ENCODE results near the gene WAPL. TPM values are rescaled to one million over a fixed set of nuclear protein-coding genes. Genes with fewer than 3 reads are reported as not detected.

The WAPL gene
- polyA plus RNA-seq, 4 donors: 37.6 to 54.2 (median 48.3) TPM

DNA sequence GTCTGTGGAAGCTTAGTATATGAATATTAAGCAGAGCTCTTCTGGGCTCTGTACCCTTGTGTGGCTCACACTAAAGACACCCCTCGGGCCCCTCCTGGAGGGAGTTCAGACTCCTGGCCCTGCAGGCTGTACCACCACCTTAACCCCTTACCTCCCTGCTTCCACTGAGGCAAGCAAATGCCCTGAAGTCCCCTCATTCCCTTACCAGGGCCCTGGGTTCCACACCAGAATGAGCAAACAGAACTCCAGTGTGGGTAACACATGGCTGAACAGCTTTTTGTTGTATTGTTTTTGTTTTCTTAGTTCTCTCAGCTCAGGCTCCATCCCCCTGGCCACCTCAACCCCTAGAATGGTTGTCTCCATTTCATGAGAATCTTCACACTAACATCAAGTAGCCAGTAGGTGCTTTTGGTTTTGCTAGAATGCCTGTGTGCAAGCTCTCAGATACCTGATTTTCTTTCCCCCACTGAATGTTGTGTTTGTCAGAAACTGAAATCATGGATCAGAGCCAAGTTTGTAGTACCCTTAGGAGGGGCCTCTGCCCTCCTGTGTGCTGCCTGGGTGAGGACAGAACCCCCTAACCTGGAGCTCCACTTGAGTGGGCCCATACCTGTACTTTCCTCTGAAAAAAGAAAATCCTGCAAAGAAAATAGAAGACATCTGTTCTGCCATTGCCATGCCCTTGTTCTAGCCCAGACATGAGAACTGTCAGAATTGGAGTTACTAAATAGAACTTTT, 2.8 kb upstream of the WAPL start:
- DNase-seq (ENCODE audit: low read depth in 4 of 4, low spot score in 3 of 4): no peak

DNA sequence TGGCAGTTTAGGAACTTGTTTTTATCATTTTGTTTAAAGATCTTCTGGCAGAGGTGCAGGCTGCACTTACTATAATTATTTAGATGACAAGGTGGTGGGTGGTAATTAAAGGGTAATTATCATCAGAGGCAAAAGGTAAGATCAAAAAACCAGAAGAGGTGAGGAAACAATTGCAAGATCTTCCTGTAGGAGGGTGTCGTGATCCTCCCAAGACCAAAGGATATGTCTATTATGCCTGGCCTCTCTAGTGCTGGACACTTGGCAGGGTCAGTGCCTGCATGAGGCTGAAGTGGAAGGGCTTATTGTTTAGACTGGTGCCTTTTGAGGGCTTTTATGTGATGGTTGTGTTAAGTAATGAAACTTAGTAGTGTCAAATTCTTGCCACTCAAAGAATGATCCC, 1.8 kb upstream of the WAPL start:
- no peak for DNase-seq (ENCODE audit: low read depth in 4 of 4, low spot score in 3 of 4)

DNA sequence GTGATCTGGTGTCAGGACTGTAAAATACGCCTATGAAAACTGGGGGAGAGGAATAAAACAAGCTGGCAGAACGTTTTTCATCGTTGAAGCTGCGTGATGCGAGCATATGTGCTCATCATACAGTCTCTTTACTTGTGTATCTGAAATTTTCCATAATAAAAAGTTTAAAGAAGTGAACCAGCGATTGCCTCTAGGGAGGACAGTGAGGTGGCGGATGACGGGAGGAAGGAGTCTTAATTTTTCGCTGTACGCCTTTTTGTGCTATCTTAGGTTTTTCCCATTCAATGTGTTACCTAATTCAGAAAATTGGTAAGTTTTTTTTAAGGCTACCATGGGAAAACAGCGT, 891 bp upstream of the WAPL start:
- DNase-seq (ENCODE audit: low read depth in 4 of 4, low spot score in 3 of 4): no peak

DNA sequence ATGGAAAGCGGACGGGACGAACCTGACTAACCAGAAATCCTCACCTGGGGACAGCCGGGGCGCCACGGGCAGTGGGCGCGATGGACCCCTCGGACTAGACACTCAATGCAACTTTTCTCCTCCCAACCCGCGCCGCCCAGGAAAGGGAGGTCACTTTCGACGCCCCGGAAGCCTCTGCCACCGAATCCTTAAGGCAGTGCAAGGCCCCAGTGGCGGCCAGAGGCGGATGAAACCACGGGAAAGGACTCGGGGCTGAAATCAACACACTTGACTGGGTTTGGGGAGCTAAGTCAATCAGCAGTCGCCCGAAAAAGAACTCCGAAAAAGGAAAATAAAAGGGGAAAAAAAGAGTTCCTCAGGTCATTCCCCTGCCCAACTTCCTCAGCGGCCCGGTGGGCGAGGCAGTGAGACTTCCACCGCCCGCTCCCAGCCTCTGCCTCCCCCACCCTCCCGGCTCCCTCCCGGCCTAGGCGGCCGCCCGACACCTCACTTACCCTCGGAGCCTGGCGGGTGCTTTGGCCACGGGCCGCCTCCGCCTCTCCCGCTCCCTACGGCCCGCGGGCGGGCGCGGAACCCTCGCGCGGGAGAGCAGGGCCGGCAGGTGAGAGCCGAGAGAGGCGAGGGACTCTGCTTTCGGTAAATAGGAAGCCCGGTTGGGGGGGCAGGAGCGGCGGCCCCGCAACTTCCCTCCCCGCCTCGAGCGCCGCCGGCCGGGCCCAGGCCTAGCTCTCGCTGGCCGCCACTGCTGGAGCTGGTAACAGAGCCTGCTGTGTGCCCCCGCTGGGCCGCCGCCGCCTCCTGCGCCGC, 518 bp downstream of the WAPL start:
- DNase-seq (ENCODE audit: low read depth in 4 of 4, low spot score in 3 of 4): no peak

DNA sequence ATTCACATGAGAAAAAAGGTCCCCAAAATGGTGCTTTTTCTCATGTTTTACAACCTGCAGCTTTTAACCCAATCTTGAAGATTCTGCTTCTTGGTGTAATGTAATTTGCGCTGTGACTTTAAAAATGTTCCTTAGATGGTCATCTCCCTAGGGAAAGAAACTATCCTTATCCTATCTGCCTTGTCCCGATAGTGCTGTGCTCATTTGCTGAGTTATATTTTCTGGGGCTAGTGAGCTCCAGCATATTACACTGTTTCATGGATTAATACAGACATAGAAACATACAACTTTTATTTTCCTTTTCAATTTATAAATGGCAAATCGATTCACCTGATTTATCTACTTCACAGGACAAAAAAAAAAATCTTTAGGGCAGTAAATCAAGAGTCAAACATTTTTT, 2.8 kb downstream of the WAPL start:
- DNase-seq (ENCODE audit: low read depth in 4 of 4, low spot score in 3 of 4): no peak

DNA sequence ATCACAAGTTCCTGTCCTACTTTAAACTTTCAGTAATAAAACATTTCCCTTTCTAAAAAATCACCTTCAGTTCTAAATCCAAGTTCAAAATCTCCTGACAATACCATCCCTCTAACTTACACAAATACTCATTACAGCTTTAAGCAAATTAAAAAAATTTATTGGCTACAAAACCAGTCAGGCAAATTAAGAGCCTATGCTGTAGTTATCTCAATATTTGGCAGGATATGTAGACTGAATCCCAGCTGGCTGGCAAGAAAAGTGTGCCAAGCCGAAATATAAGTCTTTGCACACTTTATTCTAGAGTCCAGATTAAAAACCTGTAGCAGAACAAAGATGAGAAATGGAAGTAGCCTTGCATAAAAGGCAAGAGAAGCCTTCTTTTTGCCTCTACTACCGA, 9.5 kb downstream of the WAPL start:
- DNase-seq (ENCODE audit: low read depth in 4 of 4, low spot score in 3 of 4): no peak

DNA sequence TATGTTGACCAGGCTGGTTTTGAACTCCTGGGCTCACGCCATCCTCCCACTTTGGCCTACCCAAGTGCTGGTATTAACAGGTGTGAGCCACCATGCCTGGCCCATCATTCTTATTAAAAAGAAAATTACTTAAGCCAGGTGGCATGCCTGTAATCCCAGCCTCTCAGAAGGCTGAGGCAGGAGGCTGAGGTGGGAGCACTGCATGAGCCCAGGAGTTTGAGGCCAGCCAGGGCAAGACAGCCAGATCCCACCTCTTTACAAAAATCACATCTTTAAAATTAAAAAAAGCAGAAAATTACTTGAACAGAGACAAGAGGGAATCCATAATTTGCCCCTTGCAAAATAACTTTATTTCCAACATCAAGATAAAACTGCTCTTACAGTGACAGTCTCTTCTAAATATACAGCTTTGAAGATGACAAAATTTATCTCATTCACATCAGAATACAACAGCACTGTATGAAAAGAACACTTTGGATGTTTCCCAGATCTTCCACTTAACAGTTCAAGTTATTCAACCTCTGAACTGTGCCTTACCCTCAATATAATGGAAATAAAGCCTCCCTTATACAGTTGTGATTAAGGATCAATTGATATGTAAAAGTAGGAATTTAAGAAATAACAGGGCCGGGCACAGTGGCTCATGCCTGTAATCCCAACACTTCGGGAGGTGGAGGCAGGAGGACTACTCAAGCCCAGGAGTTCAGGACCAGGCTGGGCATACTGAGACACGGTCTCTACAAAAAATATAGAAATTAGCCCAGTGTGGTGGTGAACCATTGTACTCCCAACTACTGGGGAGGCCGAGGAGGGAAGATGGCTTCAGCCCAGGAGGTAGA, 10.3 kb downstream of the WAPL start:
- DNase-seq (ENCODE audit: low read depth in 4 of 4, low spot score in 3 of 4): no peak

DNA sequence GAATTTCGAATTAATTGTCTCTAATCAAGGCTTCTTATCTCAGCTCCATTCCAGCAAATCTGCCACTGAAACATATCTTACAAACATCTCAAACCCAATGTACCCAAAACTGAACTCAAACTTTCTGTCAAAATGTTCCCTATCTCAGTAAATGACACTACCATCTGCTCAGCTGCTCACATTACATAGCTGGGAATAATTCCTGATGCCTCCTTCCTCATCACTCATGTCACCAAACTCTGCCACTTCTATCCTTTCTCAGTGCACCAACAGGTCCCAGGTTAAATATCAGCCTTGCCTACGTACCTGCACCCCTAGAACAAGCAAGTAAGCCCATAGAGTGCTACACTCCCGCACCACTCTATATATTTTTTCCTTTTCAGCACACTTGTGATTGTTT, 12.4 kb downstream of the WAPL start:
- no peak for DNase-seq (ENCODE audit: low read depth in 4 of 4, low spot score in 3 of 4)

DNA sequence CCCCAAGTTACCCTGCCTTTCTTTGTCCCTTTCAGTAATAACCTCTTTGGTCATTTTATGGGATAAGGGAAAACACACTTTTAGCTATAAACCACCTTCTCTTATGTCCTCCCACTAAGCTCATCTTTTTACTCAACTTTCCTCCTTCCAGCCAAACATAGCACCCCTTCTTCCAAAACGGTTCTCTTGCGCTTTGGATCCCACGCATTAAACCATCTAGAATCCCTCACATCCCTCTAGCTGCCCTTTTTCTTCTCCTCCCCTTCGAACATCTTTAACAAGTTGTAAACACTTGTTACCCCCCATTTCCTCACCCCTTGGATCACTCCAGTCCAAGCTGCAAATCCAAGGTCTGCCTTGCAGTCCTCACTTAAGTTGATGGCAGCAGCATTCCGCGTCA, 13.4 kb downstream of the WAPL start:
- DNase-seq (ENCODE audit: low read depth in 4 of 4, low spot score in 3 of 4): no peak

DNA sequence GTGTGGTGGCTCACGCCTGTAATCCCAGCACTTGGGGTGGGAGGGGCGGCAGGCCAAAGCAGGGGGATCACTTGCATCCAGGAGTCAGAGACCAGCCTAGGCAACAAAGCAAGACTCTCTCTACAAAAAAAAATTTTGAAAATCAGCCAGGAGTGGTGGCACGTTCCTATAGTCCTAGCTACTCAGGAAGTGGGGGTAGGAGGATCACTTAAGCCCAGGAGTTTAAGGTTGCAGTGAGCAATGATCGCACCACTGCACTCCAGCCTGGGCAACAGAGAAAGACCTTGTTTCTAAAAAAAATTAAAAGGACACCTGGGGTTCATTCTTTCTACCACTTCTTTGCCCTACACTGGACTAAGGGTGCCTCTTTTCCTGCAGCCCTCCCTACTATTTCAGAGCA, 15.1 kb downstream of the WAPL start:
- peak in 1 of 4 donors; percentile 21 for DNase-seq (ENCODE audit: low read depth in 4 of 4, low spot score in 3 of 4)

DNA sequence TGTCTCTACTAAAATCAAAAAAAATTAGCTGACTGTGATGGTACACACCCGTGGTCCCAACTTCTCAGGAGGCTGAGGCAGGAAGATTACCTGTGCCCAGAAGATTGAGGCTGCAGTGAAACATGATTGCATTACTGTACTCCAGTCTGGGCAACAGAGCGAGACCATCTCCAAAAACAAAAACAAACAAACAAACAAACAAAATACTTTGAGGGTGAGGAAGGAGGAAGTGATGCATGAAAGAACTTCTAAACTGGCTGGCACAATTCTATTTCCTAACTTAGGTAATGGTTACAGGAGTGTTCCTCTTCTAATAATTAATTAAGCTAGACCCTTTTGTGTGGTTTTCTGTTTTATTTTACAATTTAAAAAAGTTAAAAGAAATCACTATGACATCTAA, 15.5 kb downstream of the WAPL start:
- no peak for DNase-seq (ENCODE audit: low read depth in 4 of 4, low spot score in 3 of 4)

DNA sequence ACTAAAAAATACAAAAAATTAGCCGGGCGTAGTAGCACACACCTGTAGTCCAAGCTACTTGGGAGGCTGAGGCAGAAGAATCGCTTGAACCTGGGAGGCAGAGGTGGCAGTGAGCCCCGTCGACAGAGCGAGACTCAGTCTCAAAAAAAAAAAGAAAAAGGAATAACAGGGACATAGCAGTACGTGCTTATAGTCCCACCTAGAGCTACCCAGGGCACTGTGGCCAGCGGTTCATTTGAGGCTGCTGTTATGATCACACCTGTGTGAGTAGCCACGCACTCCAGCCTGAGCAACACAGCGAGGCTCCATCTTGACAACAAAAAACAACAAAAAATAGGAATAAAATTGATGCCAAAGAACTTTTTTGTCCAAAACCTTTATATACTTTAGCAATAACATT, 17.1 kb downstream of the WAPL start:
- no peak for DNase-seq (ENCODE audit: low read depth in 4 of 4, low spot score in 3 of 4)

DNA sequence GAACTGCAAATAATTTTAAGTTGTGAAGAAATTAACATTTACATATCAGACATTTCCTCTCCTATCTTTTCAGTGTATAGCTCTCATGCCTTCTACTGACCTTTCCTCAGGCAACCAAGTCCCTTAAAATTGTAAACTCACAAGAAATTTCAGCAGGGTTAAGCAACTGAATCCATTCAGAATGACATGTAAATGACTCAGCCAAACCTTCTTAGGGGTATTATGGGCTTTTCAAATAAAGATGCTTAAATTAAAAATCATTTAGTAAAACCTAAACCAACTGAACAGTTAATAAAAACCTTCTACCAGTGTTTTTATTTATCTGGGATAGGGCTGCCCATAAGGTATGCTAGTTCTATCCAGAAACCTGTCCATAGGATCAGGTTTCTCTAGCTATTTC, 20.7 kb downstream of the WAPL start:
- DNase-seq (ENCODE audit: low read depth in 4 of 4, low spot score in 3 of 4): no peak

DNA sequence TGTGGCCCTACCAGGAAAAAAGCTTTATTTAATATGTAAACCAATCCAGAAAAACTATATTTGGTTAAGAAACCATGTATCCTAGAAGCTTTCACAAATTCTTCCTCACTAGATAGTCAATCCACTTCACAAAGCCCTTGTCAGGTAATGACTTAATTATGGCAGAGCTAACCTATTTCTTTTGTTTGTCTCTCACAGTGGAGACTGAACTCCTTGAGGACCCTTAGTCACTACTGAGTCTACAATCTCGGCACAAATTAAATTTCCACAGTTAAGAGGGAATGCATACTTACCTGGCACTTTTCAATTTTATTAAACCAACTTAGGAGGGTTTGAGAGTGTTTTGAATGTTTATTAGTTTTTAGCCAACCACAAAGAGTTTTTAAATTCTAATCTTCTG, 23.0 kb downstream of the WAPL start:
- no peak for DNase-seq (ENCODE audit: low read depth in 4 of 4, low spot score in 3 of 4)

DNA sequence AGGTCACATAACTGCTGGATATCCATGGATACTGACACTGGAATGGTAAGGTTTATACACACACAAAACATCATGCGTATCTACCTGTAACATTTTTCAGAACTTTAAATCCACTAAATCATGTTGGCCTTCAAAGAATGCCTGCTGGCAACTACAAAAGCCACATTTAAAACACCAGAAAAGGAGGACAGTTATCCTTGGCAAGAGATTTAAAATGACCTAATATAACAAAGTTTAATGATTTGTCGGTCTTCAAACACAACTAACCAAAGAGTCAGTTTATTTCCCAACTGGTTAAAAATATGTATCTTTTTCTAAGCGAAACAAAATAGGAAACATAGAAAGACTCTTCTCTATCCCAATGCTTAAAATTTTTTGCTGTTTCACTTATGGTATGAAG, 24.0 kb downstream of the WAPL start:
- no peak for DNase-seq (ENCODE audit: low read depth in 4 of 4, low spot score in 3 of 4)

DNA sequence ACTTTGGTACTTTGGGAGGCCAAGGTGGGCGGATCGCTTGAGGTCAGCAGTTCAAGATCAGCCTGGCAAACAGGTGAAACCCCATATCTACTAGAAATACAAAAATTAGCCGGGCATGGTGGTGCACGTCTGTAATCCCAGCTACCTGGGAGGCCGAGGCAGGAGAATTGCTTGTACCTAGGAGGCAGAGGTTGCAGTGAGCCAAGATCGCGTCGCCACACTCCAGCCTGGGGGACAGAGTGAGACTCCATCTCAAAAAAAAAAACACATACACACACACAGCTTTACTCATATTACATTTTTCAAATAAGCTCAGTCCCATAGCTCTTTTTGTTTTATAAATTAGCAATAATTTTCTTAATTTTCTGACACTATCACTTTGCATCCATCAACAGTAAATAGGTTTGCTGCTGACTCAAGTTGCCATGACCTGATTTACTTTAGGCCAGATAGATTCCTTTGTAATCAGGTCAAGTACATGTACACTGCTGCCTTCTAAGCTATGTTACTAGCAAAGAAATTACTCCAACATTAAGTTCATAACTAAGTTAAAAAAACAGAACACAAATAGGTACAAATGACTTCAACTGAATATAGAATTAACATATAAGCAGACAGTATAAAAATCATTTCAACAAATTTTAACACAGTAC, 31.5 kb downstream of the WAPL start:
- DNase-seq (ENCODE audit: low read depth in 4 of 4, low spot score in 3 of 4): no peak

DNA sequence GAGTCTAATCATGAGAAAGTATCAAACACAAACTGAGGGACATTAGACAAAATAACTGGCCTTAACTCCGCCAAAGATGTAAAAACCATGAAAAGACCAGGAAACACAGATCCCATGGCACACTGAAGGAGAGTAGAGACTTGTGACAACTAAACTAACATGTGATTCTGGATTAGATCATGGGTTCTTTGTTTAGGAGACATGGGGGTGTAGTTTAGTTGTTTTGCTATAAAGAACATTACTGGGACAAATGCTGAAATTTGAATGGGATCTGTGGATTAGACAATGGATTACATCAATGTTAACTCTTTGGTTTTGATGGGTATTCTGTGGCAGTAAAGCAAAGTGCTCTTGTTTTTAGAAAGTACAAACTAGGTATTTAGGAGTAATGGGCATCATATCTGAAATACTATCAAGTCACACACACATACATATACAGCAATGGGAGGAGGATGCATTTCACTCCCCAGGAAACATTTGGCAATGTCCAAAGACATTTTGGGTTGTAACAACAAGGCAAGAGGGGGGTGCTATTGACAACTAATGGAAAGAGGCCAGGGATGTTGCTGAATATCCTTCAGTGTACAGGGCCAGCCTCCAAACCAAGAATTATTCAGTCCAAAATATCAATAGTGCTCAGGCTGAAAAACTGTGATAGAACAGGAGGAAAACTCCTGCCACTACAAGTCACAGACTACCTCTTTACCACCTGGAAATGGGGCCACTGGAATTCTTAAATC, 32.4 kb downstream of the WAPL start:
- DNase-seq (ENCODE audit: low read depth in 4 of 4, low spot score in 3 of 4): no peak

DNA sequence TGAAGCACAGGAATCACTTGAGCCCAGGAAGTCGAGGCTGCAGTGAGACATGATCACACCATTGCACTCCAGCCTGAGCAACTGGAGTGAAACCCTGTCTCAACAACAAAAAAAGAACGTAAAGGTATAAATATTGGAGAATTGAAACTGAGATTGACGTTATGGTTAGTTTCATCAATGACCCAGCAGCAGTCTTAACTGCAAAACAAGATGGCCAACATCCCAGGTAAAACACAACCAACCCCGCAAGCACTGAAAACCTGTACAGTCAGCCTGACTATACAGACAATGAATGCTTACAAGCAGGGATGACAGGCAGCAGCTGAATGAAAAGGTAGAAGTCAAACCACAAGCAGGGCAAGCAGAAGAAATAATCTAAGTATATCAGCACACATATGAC, 34.7 kb downstream of the WAPL start:
- DNase-seq (ENCODE audit: low read depth in 4 of 4, low spot score in 3 of 4): no peak

DNA sequence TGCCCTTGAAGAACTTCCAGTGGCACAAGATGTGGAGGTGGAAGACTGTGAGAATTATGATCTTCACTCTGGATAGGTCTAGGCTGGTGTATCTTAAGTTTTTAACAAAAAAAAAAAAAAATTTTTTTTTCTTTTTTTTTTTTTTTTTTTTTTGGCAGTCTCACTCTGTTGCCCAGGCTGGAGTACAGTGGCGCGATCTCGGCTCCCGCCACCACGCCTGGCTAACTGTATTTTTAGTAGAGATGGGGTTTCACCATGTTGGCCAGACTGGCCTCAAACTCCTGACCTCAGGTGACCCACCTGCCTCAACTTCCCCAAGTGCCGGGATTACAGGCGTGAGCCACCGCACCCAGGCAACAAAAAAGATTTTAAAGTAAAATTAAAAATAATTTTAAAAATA, 37.9 kb downstream of the WAPL start:
- no peak for DNase-seq (ENCODE audit: low read depth in 4 of 4, low spot score in 3 of 4)

DNA sequence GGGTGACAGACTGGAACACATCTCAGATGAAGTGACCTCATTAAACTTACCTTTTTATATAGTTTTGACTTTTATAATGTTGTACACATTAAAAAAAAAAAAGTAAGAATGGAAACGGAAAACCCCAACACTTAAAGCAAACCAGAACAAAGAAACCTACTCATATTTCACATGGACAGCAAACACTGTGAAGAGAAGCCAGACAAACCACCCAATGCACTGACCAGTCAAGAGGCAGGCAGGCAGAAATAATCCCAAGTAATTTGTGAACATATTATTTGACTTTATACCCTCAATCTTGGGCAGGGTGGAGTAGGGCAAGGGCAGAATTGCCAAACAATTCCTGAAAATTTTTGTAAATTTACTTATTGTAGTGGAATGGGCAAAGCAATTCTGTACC, 39.8 kb downstream of the WAPL start:
- DNase-seq (ENCODE audit: low read depth in 4 of 4, low spot score in 3 of 4): no peak

All from left renal pelvis (tissue), 4 donors.